Endothelial cell of umbilical vein (primary cell): ENCODE data around the gene GMCL2. TPM values are rescaled to one million over a fixed set of nuclear protein-coding genes. Genes with fewer than 3 reads are reported as not detected.

ENCODE experiments used
- BruUV-seq: library from RNA; stranded (reverse); fragments of 400-500 nt; replicated peaks from 2 replicates; lab custom pipeline; 2021; lab: Mats Ljungman, UMichigan
- CTCF ChIA-PET: fragments of 300-600, 350-600 bp; sonication (Branson Sonifier 250); formaldehyde crosslinking; loops from one replicate; lab custom pipeline; 2021; ENCODE audit warnings: antibody characterized with exemption, inconsistent platforms; lab: Charles Lee
- POLR2A ChIA-PET: fragments of 300-600, 350-600 bp; sonication (Branson Sonifier 250); formaldehyde crosslinking; loops from one replicate; lab custom pipeline; 2021; ENCODE audit warnings: antibody characterized with exemption, inconsistent platforms; lab: Charles Lee
- DNase-seq: peaks from one replicate; pipeline ENCODE4 v3.0.0-alpha.2; 2011; ENCODE audit warnings: low read depth, low spot score
- FAIRE-seq: peaks from 2 replicates; lab custom pipeline; 2011; peaks lifted over from hg19 to GRCh38; lab: Jason Lieb, UNC
- H2AFZ ChIP-seq: 2 replicates; pipeline ENCODE4 v1.6.0; 2012; ENCODE audit warnings: low read depth, low read length, control low read depth, inconsistent platforms
- H3K27ac ChIP-seq: 2 replicates; pipeline ENCODE4 v1.5.1; 2011; ENCODE audit warnings: low read depth, mild to moderate bottlenecking, control low read depth, low read length, moderate library complexity; ENCODE audit not compliant: insufficient read depth
- H3K27me3 ChIP-seq, 2 experiments: 2 replicates each; pipeline versions ENCODE4 v1.6.0 to v1.6.1; 2011; ENCODE audit warnings: low read length in 2 of 2, mixed read lengths in 1 of 2; ENCODE audit not compliant: control insufficient read depth in 2 of 2, insufficient read depth in 2 of 2
- H3K36me3 ChIP-seq, 2 experiments: 2 replicates in 1 of 2; 3 replicates in 1 of 2; pipeline ENCODE4 v1.5.1; 2011; ENCODE audit warnings: low read length in 2 of 2, mild to moderate bottlenecking in 1 of 2, moderate library complexity in 1 of 2; ENCODE audit not compliant: control insufficient read depth in 2 of 2, insufficient read depth in 2 of 2; ENCODE audit errors: extremely low read depth in 1 of 2
- H3K4me1 ChIP-seq: 3 replicates; pipeline ENCODE4 v1.5.1; 2011; ENCODE audit warnings: mild to moderate bottlenecking, low read length; ENCODE audit not compliant: control insufficient read depth, insufficient read depth; ENCODE audit errors: extremely low read depth
- H3K4me2 ChIP-seq: 2 replicates; pipeline ENCODE4 v1.6.1; 2011; ENCODE audit warnings: low read length, control low read depth, mixed read lengths; ENCODE audit not compliant: insufficient read depth
- H3K4me3 ChIP-seq, 3 experiments: fragments of 200-600 bp in 1 of 3; sonication (generic), shearing (Covaris generic) in 1 of 3; replicated peaks in 1 of 3; 2 replicates each; pipeline ENCODE4 v1.5.1; 2011 to 2016; ENCODE audit warnings: control low read depth in 3 of 3, low read length in 3 of 3, mild to moderate bottlenecking in 2 of 3, inconsistent platforms in 1 of 3, low read depth in 1 of 3, moderate library complexity in 1 of 3; ENCODE audit not compliant: insufficient read depth in 1 of 3
- H3K79me2 ChIP-seq: 2 replicates; pipeline ENCODE4 v1.6.0; 2012; ENCODE audit warnings: low read length, inconsistent platforms; ENCODE audit not compliant: control insufficient read depth, insufficient read depth
- H3K9ac ChIP-seq: replicated peaks from 2 replicates; pipeline ENCODE3; 2011; ENCODE audit warnings: low read length, control low read depth; ENCODE audit not compliant: insufficient read depth; ENCODE audit errors: extremely low read depth
- H3K9me1 ChIP-seq: replicated peaks from 3 replicates; pipeline ENCODE4 v1.6.0; 2011; ENCODE audit warnings: mild to moderate bottlenecking, low read length; ENCODE audit not compliant: control insufficient read depth, insufficient read depth; ENCODE audit errors: extremely low read depth
- H3K9me3 ChIP-seq: replicated peaks from 2 replicates; pipeline ENCODE4 v1.5.1; 2012; ENCODE audit warnings: low read length, inconsistent platforms; ENCODE audit not compliant: control insufficient read depth, insufficient read depth
- H4K20me1 ChIP-seq: replicated peaks from 2 replicates; pipeline ENCODE3; 2011; ENCODE audit warnings: mild to moderate bottlenecking, low read length; ENCODE audit not compliant: control insufficient read depth, insufficient read depth; ENCODE audit errors: extremely low read depth
- GATA2 ChIP-seq: IDR thresholded peaks from 2 replicates; pipeline ENCODE4 v1.7.0; 2011; ENCODE audit warnings: low read depth, mild to moderate bottlenecking, moderate library complexity, mixed read lengths, low read length; ENCODE audit not compliant: insufficient read length, insufficient read depth
- JUN ChIP-seq: IDR thresholded peaks from 2 replicates; pipeline ENCODE4 v1.6.1; 2011; ENCODE audit warnings: borderline replicate concordance, low read depth; ENCODE audit not compliant: insufficient read length, insufficient read depth
- POLR2A ChIP-seq: IDR thresholded peaks from 2 replicates; pipeline ENCODE4 v1.6.1; 2012; ENCODE audit warnings: low read depth, mild to moderate bottlenecking, control low read depth, low read length
- dilution Hi-C: fragments of 300-500 bp; cut with MboI; formaldehyde crosslinking; loops from one replicate; pipeline ENCODE4 v1.15.0; 2019; ENCODE audit warnings: low sequenced_read_pairs; ENCODE audit not compliant: extremely low pct_ligation_motif_present
- intact Hi-C: fragments of 100-400 bp; cut with micrococcal nuclease; formaldehyde crosslinking; loops from one replicate; pipeline ENCODE4 v1.10.0; 2022
- polyA plus RNA-seq, 4 experiments: library from polyadenylated mRNA; depleted of rRNA in 3 of 4; stranded (reverse) in 3 of 4; unstranded in 1 of 4; fragments of >200 nt; gene quantifications; 2 replicates each; pipeline versions ENCODE4 v1.2.1 to v1.2.3, GENCODE V29; 2011 to 2012; ENCODE audit warnings: missing spikeins in 1 of 4
- total RNA-seq: library from RNA; stranded (reverse); gene quantifications from 2 replicates; pipeline ENCODE4 v1.2.3, GENCODE V29; 2021
- TF ChIP-seq, protein P1 (sequence below), 2 donors: IDR thresholded peaks; 1 replicate in 1 of 2; 2 replicates in 1 of 2; pipeline ENCODE4 v1.5.1; 2011; ENCODE audit warnings: low read length in 2 of 2, mild to moderate bottlenecking in 2 of 2, moderate library complexity in 2 of 2, control low read depth in 1 of 2, inconsistent platforms in 1 of 2, low read depth in 1 of 2; ENCODE audit not compliant: insufficient read depth in 1 of 2; ENCODE audit errors: extremely low read depth in 1 of 2

The GMCL2 gene
- total and polyA plus RNA-seq, 2 donors (not counting 3 experiments of a cell fraction or from before 2014, with no cell fraction given), result not detected

DNA sequence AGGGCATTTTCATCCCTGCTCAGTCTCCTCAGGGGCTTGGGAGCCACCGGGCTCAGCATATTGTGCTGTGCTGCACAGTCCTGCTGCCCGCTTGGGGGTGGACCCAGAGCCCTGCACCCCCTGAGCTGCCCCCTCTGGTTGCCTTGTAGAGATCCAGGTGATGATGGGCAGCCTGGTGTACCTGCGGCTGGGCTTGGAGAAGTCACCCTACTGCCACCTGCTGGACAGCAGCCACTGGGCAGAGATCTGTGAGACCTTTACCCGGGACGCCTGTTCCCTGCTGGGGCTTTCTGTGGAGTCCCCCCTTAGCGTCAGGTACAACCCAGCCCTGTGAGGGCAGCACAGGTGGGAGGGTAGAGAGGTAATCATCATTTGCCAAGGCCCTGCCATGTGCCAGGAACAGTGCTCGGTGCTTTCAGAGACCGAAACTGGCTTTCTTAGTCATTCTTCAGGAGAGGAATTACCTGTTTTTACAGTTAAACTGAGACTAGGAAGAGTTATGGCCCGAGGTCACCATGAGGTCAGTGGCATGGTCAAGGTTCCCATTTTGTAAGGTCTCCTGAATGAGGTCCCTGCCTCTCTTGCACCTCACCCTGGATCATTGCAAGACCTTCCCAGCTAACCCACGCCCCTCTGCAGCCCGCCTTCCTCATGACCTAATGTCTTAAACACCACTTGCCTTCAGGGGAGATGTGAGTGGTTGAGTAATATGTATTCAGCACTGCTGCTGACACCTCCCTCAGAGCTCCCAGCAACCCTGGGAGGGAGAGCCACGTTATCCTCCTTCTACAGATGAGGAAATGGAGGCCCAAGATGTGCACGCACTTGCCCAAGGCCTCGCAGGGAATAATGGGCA, 41.0 kb downstream of the GMCL2 start:
- Histone ChIP-seq H3K27ac (no peak overlapping the region), H3K9ac (no peak overlapping the region), H3K9me1 (no peaks in the 10 kb centered on the region), H3K27me3 (no peaks in the 10 kb centered on the region), H3K4me1 (no peaks in the 10 kb centered on the region), H3K9me3 (no peaks in the 10 kb centered on the region), H3K4me3 (no peak overlapping the region), H4K20me1 (no peaks in the 10 kb centered on the region), H3K4me2 (no peak overlapping the region), H3K79me2 (peaks cover 2% of the 10 kb centered on the region), H2AFZ (no peak overlapping the region), H3K36me3 (peaks cover 17 to 50% of the 10 kb centered on the region in 2 experiments)
- DNase-seq (peak; percentile 50), FAIRE-seq (peak; percentile 72)
- POLR2A ChIA-PET, result no interaction called here
- intact Hi-C loops (loop anchor here (1.0 to 2.0 kb wide), 4 partner anchors 15 to 70 kb away; partner anchors contain the start of gene RMND5B), dilution Hi-C loops (no loop called here)
- TF ChIP-seq, protein P1, sequence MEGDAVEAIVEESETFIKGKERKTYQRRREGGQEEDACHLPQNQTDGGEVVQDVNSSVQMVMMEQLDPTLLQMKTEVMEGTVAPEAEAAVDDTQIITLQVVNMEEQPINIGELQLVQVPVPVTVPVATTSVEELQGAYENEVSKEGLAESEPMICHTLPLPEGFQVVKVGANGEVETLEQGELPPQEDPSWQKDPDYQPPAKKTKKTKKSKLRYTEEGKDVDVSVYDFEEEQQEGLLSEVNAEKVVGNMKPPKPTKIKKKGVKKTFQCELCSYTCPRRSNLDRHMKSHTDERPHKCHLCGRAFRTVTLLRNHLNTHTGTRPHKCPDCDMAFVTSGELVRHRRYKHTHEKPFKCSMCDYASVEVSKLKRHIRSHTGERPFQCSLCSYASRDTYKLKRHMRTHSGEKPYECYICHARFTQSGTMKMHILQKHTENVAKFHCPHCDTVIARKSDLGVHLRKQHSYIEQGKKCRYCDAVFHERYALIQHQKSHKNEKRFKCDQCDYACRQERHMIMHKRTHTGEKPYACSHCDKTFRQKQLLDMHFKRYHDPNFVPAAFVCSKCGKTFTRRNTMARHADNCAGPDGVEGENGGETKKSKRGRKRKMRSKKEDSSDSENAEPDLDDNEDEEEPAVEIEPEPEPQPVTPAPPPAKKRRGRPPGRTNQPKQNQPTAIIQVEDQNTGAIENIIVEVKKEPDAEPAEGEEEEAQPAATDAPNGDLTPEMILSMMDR (IDR thresholded peaks at IDR 0.05; ENCODE audit: extremely low read depth in 1 of 2, insufficient read depth in 1 of 2, low read depth in 1 of 2, low read length in 2 of 2), result peak; percentile 78 to 86
- TF ChIP-seq GATA2 (no peak), POLR2A (peak; percentile 18), JUN (no peak)
- no TSS peak for BruUV-seq
- CTCF ChIA-PET, result interaction anchor here (0.9 to 11.5 kb wide), 4 partner anchors 9 to 69 kb away, joined by 3 to 200 read pairs (median 3); no protein-coding TSS in a partner anchor
